GM12874 (cell line): ENCODE results near the gene RBMS3.

ENCODE experiments used
- CTCF ChIP-seq: IDR thresholded peaks from 2 replicates; pipeline ENCODE4 v1.5.1; 2011; ENCODE audit warnings: low read depth, mild to moderate bottlenecking, control low read depth, low read length, moderate library complexity; ENCODE audit not compliant: insufficient read depth

The RBMS3 gene

DNA sequence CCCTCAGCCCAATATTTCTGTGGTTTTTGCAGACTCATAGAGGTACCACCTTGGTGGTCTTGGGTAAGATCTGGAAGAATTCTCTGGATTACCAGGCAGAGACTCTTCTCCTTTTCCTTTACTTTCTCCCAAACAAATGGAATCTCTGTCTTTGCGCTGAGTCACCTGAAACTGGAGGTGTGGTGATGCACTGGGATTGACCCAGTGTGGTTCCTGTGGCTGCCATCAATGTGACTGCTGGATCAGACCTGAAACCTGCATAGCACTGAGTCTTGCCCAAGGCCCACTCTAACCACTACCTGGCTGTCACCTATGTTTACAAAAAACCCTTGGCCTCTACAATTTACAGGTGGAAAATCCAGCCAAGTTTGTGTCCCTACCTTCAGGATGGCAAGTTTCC, 295.3 kb downstream of the RBMS3 start:
- no peak for TF ChIP-seq CTCF

GRCh38 chr3:29576675-29577074, 295.8 kb downstream of the RBMS3 start:
- TF ChIP-seq CTCF = no peak

DNA sequence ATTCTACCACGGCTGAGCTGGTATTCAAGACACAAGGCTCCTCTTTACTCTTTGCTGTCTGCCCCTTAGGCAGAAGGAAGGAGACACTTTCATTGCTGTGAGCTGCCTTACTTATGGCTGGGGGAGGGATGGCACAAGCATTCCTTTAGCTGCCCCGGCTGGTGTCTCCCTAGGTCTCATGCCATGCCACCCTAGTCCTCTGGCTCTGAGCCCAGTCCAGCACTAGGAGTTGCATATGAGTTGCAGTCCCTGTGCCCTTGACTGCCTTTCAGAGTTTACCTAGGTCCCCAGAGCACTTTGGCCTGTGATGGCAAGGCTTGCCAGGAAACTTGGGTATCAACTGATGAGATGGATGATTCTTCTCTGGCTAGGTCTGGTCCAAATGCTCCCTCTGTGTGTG, 296.4 kb downstream of the RBMS3 start:
- TF ChIP-seq CTCF = no peak

DNA sequence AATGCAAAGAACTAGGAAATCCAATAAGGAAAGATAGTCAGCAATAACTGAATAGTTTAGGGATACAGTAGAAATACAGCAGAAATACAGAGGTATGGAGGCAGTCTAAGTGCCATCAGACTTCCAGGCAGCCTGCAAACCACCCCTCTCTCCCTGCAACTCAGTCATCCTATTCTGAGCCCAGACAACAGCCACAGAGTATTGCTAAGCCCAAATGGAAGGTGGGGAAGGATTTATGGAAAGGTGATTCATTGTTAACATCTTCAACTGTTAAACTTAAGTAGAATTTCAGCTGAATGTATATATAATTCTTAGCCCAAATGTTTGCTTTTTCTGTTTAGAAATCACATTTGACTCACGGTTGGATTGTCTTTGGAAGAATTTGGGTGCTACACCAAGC, 300.4 kb downstream of the RBMS3 start:
- TF ChIP-seq CTCF = no peak

DNA sequence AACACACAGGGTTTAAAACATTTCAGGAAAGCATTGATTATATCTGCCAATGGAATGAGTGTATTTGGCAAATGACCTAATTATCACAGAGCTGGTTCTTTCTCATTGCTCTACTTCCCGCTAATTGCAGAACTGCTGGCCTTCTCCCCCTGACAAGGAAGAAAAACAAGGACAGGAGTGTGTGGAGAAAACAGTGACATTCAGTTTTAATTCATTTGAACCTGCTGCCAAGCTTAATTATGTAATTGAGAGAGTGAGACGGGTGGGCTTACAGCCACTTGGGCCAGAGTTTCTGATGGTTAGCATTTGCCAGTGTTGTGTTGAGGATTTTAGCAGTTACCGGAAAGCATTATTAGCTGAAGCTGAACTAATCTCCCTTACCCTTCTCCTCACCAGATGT, 301.4 kb downstream of the RBMS3 start:
- no peak for TF ChIP-seq CTCF

DNA sequence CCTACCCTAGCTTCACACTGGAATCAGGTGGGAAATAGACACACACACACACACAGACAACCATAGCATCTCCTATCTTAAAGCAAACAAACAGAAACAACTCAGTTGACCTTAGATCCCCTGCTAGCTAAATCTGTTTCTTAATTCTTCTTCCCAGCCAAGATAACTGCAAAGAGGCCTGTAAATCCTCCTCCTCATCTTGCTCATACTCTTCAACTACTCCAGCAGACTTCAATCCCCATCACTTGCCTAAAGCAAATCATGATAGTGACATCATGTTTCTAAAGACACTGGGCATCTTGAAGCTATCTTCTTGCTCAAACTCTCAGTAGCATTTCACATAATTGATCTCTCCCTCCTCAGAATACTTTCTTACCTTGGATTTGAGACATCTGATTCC, 303.0 kb downstream of the RBMS3 start:
- TF ChIP-seq CTCF = no peak

GRCh38 chr3:29585368-29585767, 304.5 kb downstream of the RBMS3 start:
- no peak for TF ChIP-seq CTCF

GRCh38 chr3:29587340-29587739, 306.5 kb downstream of the RBMS3 start:
- TF ChIP-seq CTCF = no peak
